HEK293 (cell line): ENCODE measurements around the gene GRIP1.

ENCODE experiments used
- ELK4 ChIP-seq: IDR thresholded peaks from 2 replicates; pipeline ENCODE4 v1.6.1; 2011; ENCODE audit warnings: mild to moderate bottlenecking, low read depth, low read length, borderline replicate concordance
- HOXC10 ChIP-seq: sonication (generic); formaldehyde crosslinking; IDR thresholded peaks from 2 replicates; pipeline ENCODE4 v1.8.1; 2023; ENCODE audit warnings: mild to moderate bottlenecking, missing genetic modification reagents
- YY1 ChIP-seq: fragments of 450-650 bp; formaldehyde crosslinking; IDR thresholded peaks from 2 replicates; pipeline ENCODE4 v1.5.1; 2018; ENCODE audit warnings: missing biosample characterization, missing genetic modification characterization
- ZBTB1 ChIP-seq: fragments of 450-650 bp; formaldehyde crosslinking; IDR thresholded peaks from 2 replicates; pipeline ENCODE4 v1.5.1; 2016; ENCODE audit warnings: missing biosample characterization, missing genetic modification characterization
- ZNF350 ChIP-seq: fragments of 450-650 bp; formaldehyde crosslinking; IDR thresholded peaks from 2 replicates; pipeline ENCODE4 v1.5.0; 2017; ENCODE audit warnings: missing biosample characterization, mild to moderate bottlenecking, missing genetic modification characterization
- ZNF513 ChIP-seq: fragments of 450-650 bp; IDR thresholded peaks from 2 replicates; pipeline ENCODE4 v1.5.1; 2018; ENCODE audit warnings: missing biosample characterization, missing genetic modification characterization
- ZNF658 ChIP-seq: fragments of 450-650 bp; formaldehyde crosslinking; IDR thresholded peaks from 2 replicates; pipeline ENCODE4; 2016; ENCODE audit warnings: missing biosample characterization, missing genetic modification characterization
- TF ChIP-seq, protein P1 (sequence below): fragments of 450-650 bp; formaldehyde crosslinking; IDR thresholded peaks from 2 replicates; pipeline ENCODE4 v1.5.1; 2016; ENCODE audit warnings: missing biosample characterization, missing genetic modification characterization
- TF ChIP-seq, protein P2 (sequence below): fragments of 450-650 bp; IDR thresholded peaks from 2 replicates; pipeline ENCODE4 v1.5.1; 2018; ENCODE audit warnings: missing biosample characterization, mild to moderate bottlenecking, missing genetic modification characterization

- TF ChIP-seq, protein P1, sequence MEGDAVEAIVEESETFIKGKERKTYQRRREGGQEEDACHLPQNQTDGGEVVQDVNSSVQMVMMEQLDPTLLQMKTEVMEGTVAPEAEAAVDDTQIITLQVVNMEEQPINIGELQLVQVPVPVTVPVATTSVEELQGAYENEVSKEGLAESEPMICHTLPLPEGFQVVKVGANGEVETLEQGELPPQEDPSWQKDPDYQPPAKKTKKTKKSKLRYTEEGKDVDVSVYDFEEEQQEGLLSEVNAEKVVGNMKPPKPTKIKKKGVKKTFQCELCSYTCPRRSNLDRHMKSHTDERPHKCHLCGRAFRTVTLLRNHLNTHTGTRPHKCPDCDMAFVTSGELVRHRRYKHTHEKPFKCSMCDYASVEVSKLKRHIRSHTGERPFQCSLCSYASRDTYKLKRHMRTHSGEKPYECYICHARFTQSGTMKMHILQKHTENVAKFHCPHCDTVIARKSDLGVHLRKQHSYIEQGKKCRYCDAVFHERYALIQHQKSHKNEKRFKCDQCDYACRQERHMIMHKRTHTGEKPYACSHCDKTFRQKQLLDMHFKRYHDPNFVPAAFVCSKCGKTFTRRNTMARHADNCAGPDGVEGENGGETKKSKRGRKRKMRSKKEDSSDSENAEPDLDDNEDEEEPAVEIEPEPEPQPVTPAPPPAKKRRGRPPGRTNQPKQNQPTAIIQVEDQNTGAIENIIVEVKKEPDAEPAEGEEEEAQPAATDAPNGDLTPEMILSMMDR = no peak
- TF ChIP-seq ZNF513 (tag by site-specific recombination) (no peak), ZNF350 (tag by site-specific recombination) (no peak), YY1 (tag by site-specific recombination) (no peak), ELK4 (no peak), ZNF658 (tag by site-specific recombination) (no peak), ZBTB1 (no peak), HOXC10 (no peak)
- TF ChIP-seq, protein P2, sequence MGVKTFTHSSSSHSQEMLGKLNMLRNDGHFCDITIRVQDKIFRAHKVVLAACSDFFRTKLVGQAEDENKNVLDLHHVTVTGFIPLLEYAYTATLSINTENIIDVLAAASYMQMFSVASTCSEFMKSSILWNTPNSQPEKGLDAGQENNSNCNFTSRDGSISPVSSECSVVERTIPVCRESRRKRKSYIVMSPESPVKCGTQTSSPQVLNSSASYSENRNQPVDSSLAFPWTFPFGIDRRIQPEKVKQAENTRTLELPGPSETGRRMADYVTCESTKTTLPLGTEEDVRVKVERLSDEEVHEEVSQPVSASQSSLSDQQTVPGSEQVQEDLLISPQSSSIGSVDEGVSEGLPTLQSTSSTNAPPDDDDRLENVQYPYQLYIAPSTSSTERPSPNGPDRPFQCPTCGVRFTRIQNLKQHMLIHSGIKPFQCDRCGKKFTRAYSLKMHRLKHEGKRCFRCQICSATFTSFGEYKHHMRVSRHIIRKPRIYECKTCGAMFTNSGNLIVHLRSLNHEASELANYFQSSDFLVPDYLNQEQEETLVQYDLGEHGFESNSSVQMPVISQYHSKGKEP = no peak
These were observed 89.8 kb downstream of the GRIP1 start for GRCh38 chr12:66589095-66589494.
